Measurements from ENCODE around the gene KNOP1. TPM values are rescaled to one million over a fixed set of nuclear protein-coding genes. Genes with fewer than 3 reads are reported as not detected.

Gene KNOP1
- total RNA-seq, 1 donor = 10.1 TPM

DNA sequence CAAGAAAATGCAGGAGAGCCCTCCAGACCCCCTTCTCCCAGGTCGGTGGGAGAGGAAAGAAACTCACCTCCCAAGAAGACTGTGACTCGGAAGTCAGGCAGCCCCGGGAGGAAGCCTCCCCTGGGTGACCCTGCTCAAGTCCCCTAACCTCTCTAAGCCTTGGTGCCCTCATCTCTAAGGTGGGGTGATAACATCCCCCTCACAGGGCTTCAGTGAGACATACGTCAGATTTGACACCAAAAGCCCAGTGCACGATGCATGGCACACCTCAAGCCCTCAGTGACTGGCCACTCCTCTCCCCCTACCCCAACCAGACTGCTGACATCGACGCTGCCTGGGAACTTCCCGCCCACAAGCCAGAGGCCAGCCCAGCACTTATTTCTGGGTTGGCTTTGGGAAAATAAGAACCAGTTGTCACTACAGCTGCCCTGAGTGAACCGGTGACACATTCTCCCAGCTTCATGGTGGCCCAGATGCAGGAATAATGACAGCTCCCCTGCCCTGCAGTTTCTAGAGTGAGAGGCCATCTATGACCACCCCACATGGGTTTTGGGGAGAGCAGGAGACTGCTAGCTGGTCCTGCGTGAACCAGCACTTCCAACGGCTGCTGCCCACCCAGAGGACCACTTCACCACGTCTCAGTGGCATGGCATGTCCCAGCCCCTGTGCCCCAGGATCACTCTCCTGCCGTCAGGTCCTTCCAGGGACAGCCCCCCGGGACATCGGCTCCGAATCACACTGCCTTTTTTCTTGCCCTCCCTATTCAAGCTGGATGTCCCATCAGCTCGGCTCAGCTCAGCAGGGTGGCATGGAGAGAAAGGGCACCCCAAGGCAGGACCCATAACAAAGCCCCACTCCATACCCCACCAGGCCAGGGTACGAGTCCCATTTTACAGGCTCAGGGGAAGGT lies 9.5 kb downstream of the KNOP1 start:
- peaks cover 57% of the 10 kb centered on the region for H3K36me3 ChIP-seq (ENCODE audit: insufficient read depth, low read length)
- H4K20me1 ChIP-seq (ENCODE audit: insufficient read depth, low read length) = peaks cover 12% of the 10 kb centered on the region
- no peak overlapping the region for H3K4me3 ChIP-seq (ENCODE audit: insufficient read depth, low read length)
- peaks cover 24% of the 10 kb centered on the region for H3K79me2 ChIP-seq (ENCODE audit: insufficient read depth, low read length)
- DNase-seq (ENCODE audit: insufficient read length, low spot score, missing footprints) = no peak
- H3K4me1 ChIP-seq (ENCODE audit: insufficient read depth, low read length) = peaks cover 9% of the 10 kb centered on the region
- no peaks in the 10 kb centered on the region for H3K27me3 ChIP-seq (ENCODE audit: insufficient read depth, low read length)
- no peak overlapping the region for H3K4me2 ChIP-seq (ENCODE audit: insufficient read depth, low read length)
- no peaks in the 10 kb centered on the region for H3K9me3 ChIP-seq (ENCODE audit: low read depth, low read length)
- H2AFZ ChIP-seq (ENCODE audit: low read length) = no peak overlapping the region
- H3K27ac ChIP-seq (ENCODE audit: low read depth, low read length) = no peak overlapping the region
- TF ChIP-seq, protein P1, sequence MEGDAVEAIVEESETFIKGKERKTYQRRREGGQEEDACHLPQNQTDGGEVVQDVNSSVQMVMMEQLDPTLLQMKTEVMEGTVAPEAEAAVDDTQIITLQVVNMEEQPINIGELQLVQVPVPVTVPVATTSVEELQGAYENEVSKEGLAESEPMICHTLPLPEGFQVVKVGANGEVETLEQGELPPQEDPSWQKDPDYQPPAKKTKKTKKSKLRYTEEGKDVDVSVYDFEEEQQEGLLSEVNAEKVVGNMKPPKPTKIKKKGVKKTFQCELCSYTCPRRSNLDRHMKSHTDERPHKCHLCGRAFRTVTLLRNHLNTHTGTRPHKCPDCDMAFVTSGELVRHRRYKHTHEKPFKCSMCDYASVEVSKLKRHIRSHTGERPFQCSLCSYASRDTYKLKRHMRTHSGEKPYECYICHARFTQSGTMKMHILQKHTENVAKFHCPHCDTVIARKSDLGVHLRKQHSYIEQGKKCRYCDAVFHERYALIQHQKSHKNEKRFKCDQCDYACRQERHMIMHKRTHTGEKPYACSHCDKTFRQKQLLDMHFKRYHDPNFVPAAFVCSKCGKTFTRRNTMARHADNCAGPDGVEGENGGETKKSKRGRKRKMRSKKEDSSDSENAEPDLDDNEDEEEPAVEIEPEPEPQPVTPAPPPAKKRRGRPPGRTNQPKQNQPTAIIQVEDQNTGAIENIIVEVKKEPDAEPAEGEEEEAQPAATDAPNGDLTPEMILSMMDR (IDR thresholded peaks at IDR 0.05; ENCODE audit: extremely low read depth, low read depth, low read length) = no peak

GRCh38 chr16:19707569-19708295 lies 10.3 kb downstream of the KNOP1 start:
- H2AFZ ChIP-seq (ENCODE audit: low read length) = no peak overlapping the region
- H3K27me3 ChIP-seq (ENCODE audit: insufficient read depth, low read length) = no peaks in the 10 kb centered on the region
- H3K4me3 ChIP-seq (ENCODE audit: insufficient read depth, low read length) = no peak overlapping the region
- peaks cover 9% of the 10 kb centered on the region for H4K20me1 ChIP-seq (ENCODE audit: insufficient read depth, low read length)
- no peaks in the 10 kb centered on the region for H3K9me3 ChIP-seq (ENCODE audit: low read depth, low read length)
- DNase-seq (ENCODE audit: insufficient read length, low spot score, missing footprints) = peak; percentile 67
- no peak overlapping the region for H3K4me2 ChIP-seq (ENCODE audit: insufficient read depth, low read length)
- TF ChIP-seq, protein P1 (IDR thresholded peaks at IDR 0.05; ENCODE audit: extremely low read depth, low read depth, low read length) = no peak
- H3K4me1 ChIP-seq (ENCODE audit: insufficient read depth, low read length) = peaks cover 9% of the 10 kb centered on the region
- no peak overlapping the region for H3K27ac ChIP-seq (ENCODE audit: low read depth, low read length)
- peaks cover 62% of the 10 kb centered on the region for H3K36me3 ChIP-seq (ENCODE audit: insufficient read depth, low read length)
- peaks cover 22% of the 10 kb centered on the region for H3K79me2 ChIP-seq (ENCODE audit: insufficient read depth, low read length)

DNA sequence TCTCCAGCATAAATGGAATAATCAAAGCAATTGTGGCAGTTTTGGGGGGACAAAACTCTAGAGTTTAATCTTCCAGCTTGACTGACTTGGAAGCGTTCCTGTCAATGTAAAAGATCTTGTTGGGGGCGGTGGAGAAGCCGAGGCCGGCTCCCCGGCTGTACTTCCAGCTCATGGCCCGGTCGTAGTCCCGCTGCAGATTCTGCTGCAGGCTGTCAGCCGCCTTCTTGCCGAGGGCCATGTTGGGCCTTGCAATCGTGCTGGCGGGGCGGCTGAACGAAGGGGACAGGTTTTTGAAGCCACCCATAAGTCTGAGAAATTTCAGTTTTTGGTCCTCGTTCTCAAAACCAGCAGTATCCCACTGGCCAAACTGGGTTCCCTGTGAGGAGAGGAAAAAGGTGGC lies 11.2 kb downstream of the KNOP1 start:
- Histone ChIP-seq H3K9me3 (ENCODE audit: low read depth, low read length) (no peaks in the 10 kb centered on the region), H3K36me3 (ENCODE audit: insufficient read depth, low read length) (peaks cover 56% of the 10 kb centered on the region), H3K4me3 (ENCODE audit: insufficient read depth, low read length) (no peak overlapping the region), H4K20me1 (ENCODE audit: insufficient read depth, low read length) (peaks cover 7% of the 10 kb centered on the region), H3K4me1 (ENCODE audit: insufficient read depth, low read length) (peaks cover 9% of the 10 kb centered on the region), H3K4me2 (ENCODE audit: insufficient read depth, low read length) (no peak overlapping the region), H3K79me2 (ENCODE audit: insufficient read depth, low read length) (peaks cover 13% of the 10 kb centered on the region), H2AFZ (ENCODE audit: low read length) (no peak overlapping the region), H3K27me3 (ENCODE audit: insufficient read depth, low read length) (no peaks in the 10 kb centered on the region), H3K27ac (ENCODE audit: low read depth, low read length) (no peak overlapping the region)
- peak; percentile 34 for DNase-seq (ENCODE audit: insufficient read length, low spot score, missing footprints)
- TF ChIP-seq, protein P1 (IDR thresholded peaks at IDR 0.05; ENCODE audit: extremely low read depth, low read depth, low read length) = no peak

- Histone ChIP-seq H3K27me3 (ENCODE audit: insufficient read depth, low read length) (no peaks in the 10 kb centered on the region), H3K4me1 (ENCODE audit: insufficient read depth, low read length) (peaks cover 14% of the 10 kb centered on the region), H3K36me3 (ENCODE audit: insufficient read depth, low read length) (peaks cover 50% of the 10 kb centered on the region), H3K9me3 (ENCODE audit: low read depth, low read length) (no peaks in the 10 kb centered on the region), H3K4me3 (ENCODE audit: insufficient read depth, low read length) (no peak overlapping the region), H2AFZ (ENCODE audit: low read length) (no peak overlapping the region), H3K79me2 (ENCODE audit: insufficient read depth, low read length) (peaks cover 7% of the 10 kb centered on the region), H4K20me1 (ENCODE audit: insufficient read depth, low read length) (no peaks in the 10 kb centered on the region), H3K4me2 (ENCODE audit: insufficient read depth, low read length) (no peak overlapping the region), H3K27ac (ENCODE audit: low read depth, low read length) (no peak overlapping the region)
- DNase-seq (ENCODE audit: insufficient read length, low spot score, missing footprints) = peak; percentile 68
- TF ChIP-seq, protein P1 (IDR thresholded peaks at IDR 0.05; ENCODE audit: extremely low read depth, low read depth, low read length) = no peak
Measured at GRCh38 chr16:19705843-19706242, 12.2 kb downstream of the KNOP1 start.

All from osteoblast (primary cell).